ENCODE results near the gene GKAP1. TPM values are rescaled to one million over a fixed set of nuclear protein-coding genes. Genes with fewer than 3 reads are reported as not detected.
"Not testable (repeated sequence)": the region's sequence is repeated elsewhere in the genome, so short reads cannot be mapped to it uniquely, and the experiment has no call there.

The GKAP1 gene
- total and polyA plus RNA-seq, 11 donors = 12.7 to 23.5 (median 20.1) TPM

GRCh38 chr9:83706676-83707517 is 110.7 kb downstream of the GKAP1 start:
- 0 to 1% (median 0%) methylated on average over 28 to 42 of the region's 42 CpGs for WGBS, 4 donors
- ATAC-seq (peak in 3 of 4 donors; percentile 2 to 14 (median 5)), DNase-seq (peak; percentile 38 to 72 (median 49))
- TF ChIP-seq CTCF (IDR thresholded peaks at IDR 0.05) (no peak), POLR2A (IDR thresholded peaks at IDR 0.05) (no peak)
- no peaks in the 10 kb centered on the region for H3K36me3 ChIP-seq
- intact Hi-C loops (cut with DNase I) = loop anchor here in 5 of 10 donors (2.0 to 10.0 kb wide), 5 partner anchors 40 to 208 kb away; partner anchors contain the start of gene IDNK (in 4 of the 5)
- peaks cover 0 to 9% (median 0%) of the 10 kb centered on the region in 12 donors for H3K9me3 ChIP-seq
- H3K27ac ChIP-seq = peak overlapping the region; percentile 92 to 100 (median 98)
- peak overlapping the region; percentile 64 to 99 (median 86) for H3K4me3 ChIP-seq
- no peaks in the 10 kb centered on the region for H3K27me3 ChIP-seq
- peaks cover 6 to 58% (median 33%) of the 10 kb centered on the region in 12 donors for H3K4me1 ChIP-seq

DNA sequence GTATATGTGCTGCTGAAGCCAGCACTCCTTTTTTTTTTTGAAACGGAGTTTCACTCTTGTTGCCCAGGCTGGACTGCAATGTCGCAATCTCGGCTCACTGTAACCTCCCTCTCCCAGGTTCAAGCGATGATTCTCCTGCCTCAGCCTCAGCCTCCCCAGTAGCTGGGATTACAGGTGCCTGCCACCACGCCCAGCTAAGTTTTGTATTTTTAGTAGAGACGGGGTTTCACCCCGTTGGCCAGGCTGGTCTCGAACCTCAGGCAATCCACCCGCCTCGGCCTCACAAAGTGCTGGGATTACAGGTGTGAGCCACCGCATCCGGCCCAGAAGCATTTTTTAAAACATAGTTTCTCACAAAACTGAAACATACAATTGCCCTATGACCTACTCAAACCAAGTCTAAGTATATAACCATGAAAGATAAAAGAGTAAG is 112.3 kb downstream of the GKAP1 start:
- DNase-seq = not testable (repeated sequence)
- H3K27ac ChIP-seq = peak overlapping the region in 1 of 12 donors; percentile 18

DNA sequence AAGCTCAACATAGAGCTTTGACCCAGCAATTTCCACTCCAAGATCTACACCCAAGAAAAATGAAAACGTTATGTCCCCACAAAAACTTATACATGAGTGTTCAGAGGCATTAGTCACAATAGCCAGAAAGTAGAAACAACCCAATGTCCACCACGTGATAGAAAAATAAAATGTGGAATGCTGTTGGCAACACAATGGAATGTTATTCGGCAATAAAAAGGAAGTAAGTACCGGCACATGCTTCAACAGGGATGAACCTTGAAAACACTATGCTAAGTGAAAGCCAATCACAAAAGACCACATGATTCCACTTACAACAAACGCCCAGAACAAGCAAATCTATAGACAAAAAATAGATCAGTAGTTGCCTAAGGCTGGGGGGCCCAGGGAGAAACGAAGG is 115.8 kb downstream of the GKAP1 start:
- intact Hi-C loops (cut with DNase I) = loop anchor here in 3 of 10 donors (10.0 kb wide), 2 partner anchors 77 to 213 kb away; partner anchors contain the start of gene IDNK (in 1 of the 3)
- no peaks in the 10 kb centered on the region for H3K27me3 ChIP-seq
- H3K27ac ChIP-seq = peak overlapping the region in 6 of 12 donors; percentile 2 to 40 (median 16)
- ATAC-seq = peak in 2 of 4 donors; percentile 27 to 49
- DNase-seq = no peak
- H3K9me3 ChIP-seq = peaks cover 0 to 9% (median 0%) of the 10 kb centered on the region in 12 donors
- 25 to 30% (median 27%) methylated on average over 6 of the region's 6 CpGs for WGBS, 4 donors
- peaks cover 6 to 89% (median 58%) of the 10 kb centered on the region in 12 donors for H3K4me1 ChIP-seq
- TF ChIP-seq POLR2A (IDR thresholded peaks at IDR 0.05) = no peak
- TF ChIP-seq CTCF (IDR thresholded peaks at IDR 0.05) = no peak
- peak overlapping the region in 1 of 12 donors; percentile 1 for H3K4me3 ChIP-seq
- H3K36me3 ChIP-seq = no peaks in the 10 kb centered on the region

More for the DNA sequence above, 112.3 kb downstream of the GKAP1 start:
- intact Hi-C loops (cut with DNase I) = loop anchor here in 5 of 10 donors (5.0 to 10.0 kb wide), 4 partner anchors 38 to 210 kb away; partner anchors contain the start of gene IDNK (in 3 of the 5)
- not testable (repeated sequence) for H3K27me3 ChIP-seq, H3K36me3 ChIP-seq, H3K9me3 ChIP-seq, ATAC-seq
- 95 to 98% (median 96%) methylated on average over 12 of the region's 12 CpGs for WGBS, 4 donors
- peaks cover 6 to 73% (median 48%) of the 10 kb centered on the region in 12 donors for H3K4me1 ChIP-seq
- peak overlapping the region in 1 of 12 donors; percentile 95 for H3K4me3 ChIP-seq

DNA sequence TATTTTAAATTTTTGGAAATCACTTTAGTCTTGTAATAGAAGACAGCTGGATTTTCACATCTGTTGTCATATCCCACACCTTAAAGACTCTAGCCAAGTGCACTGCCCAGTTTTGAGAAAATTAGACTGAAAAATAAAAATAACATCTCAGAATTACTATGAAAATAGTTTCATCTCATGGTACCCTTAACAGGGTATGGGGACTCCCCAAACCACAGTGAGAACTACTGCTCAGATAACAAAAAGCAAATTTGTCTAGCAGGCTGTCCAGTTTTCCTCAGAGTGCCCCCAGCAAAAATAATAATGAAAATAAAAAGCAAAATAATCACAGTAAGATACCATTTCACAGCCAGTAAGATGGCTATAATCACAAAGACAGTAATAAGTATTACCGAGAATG is 116.3 kb downstream of the GKAP1 start:
- Histone ChIP-seq H3K36me3 (no peaks in the 10 kb centered on the region), H3K4me3 (no peak overlapping the region), H3K27ac (peak overlapping the region in 4 of 12 donors; percentile 2 to 40 (median 18)), H3K4me1 (peaks cover 4 to 84% (median 57%) of the 10 kb centered on the region in 12 donors), H3K27me3 (no peaks in the 10 kb centered on the region), H3K9me3 (peaks cover 0 to 9% (median 0%) of the 10 kb centered on the region in 12 donors)
- no peak for DNase-seq
- WGBS, 4 donors = 77 to 90% (median 86%) methylated on average over 1 of the region's 1 CpG
- intact Hi-C loops (cut with DNase I) = loop anchor here in 3 of 10 donors (10.0 kb wide), 2 partner anchors 76 to 214 kb away; partner anchors contain the start of gene IDNK (in 1 of the 3)
- no peak for ATAC-seq
- TF ChIP-seq POLR2A (IDR thresholded peaks at IDR 0.05) (no peak), CTCF (IDR thresholded peaks at IDR 0.05) (no peak)
